Mesendoderm (in vitro differentiated cells): ENCODE measurements around the gene TRPM8.
A peak's percentile ranks its signal among the peaks of the same experiment; 100 is the strongest.
"Not testable (repeated sequence)": the region's sequence is repeated elsewhere in the genome, so short reads cannot be mapped to it uniquely, and the experiment has no call there.

Experiments
- DNase-seq: peaks from one replicate; pipeline ENCODE4 v3.0.0; 2013
- H2AK5ac ChIP-seq: 2 replicates; pipeline ENCODE4 v1.6.1; 2013; ENCODE audit warnings: low read length, inconsistent platforms
- H2BK120ac ChIP-seq: 2 replicates; pipeline ENCODE4 v1.6.1; 2013; ENCODE audit warnings: low read depth, mild to moderate bottlenecking, low read length, moderate library complexity, mixed read lengths
- H2BK15ac ChIP-seq: replicated peaks from 2 replicates; pipeline ENCODE4 v1.6.1; 2013; ENCODE audit warnings: low read depth, mild to moderate bottlenecking, moderate library complexity
- H2BK5ac ChIP-seq: 2 replicates; pipeline ENCODE4 v1.6.1; 2013; ENCODE audit warnings: low read length, inconsistent platforms
- H3K18ac ChIP-seq: 2 replicates; pipeline ENCODE4 v1.6.1; 2013; ENCODE audit warnings: mild to moderate bottlenecking, low read length, mixed read lengths
- H3K23ac ChIP-seq: one replicate; pipeline ENCODE4 v1.6.1; 2013; ENCODE audit warnings: low read length
- H3K27ac ChIP-seq: 2 replicates; pipeline ENCODE4 v1.5.1; 2013; ENCODE audit warnings: low read depth, mild to moderate bottlenecking, inconsistent platforms, low read length, moderate library complexity
- H3K27me3 ChIP-seq: 2 replicates; pipeline ENCODE4 v1.6.1; 2013; ENCODE audit warnings: low read length, control low read depth, mild to moderate bottlenecking, inconsistent platforms; ENCODE audit not compliant: insufficient read depth, poor library complexity
- H3K36me3 ChIP-seq: 2 replicates; pipeline ENCODE4 v1.6.1; 2013; ENCODE audit warnings: low read length, inconsistent platforms; ENCODE audit not compliant: control insufficient read depth, insufficient read depth
- H3K4ac ChIP-seq: one replicate; pipeline ENCODE4 v1.6.1; 2013; ENCODE audit warnings: low read depth, mild to moderate bottlenecking, low read length, moderate library complexity
- H3K4me1 ChIP-seq: 2 replicates; pipeline ENCODE4 v1.6.1; 2013; ENCODE audit warnings: low read depth, low read length, inconsistent platforms; ENCODE audit not compliant: control insufficient read depth
- H3K4me2 ChIP-seq: 2 replicates; pipeline ENCODE4 v1.6.1; 2013; ENCODE audit warnings: low read length
- H3K4me3 ChIP-seq: 2 replicates; pipeline ENCODE4 v1.5.1; 2013; ENCODE audit warnings: mild to moderate bottlenecking, low read length
- H3K56ac ChIP-seq: one replicate; pipeline ENCODE4 v1.6.1; 2013; ENCODE audit warnings: low read length
- H3K79me1 ChIP-seq: 2 replicates; pipeline ENCODE4 v1.6.1; 2013; ENCODE audit warnings: low read length, inconsistent platforms
- H3K79me2 ChIP-seq: 2 replicates; pipeline ENCODE4 v1.6.1; 2013; ENCODE audit warnings: mild to moderate bottlenecking, low read length; ENCODE audit not compliant: control insufficient read depth, insufficient read depth
- H3K9ac ChIP-seq: 2 replicates; pipeline ENCODE4 v1.6.1; 2013; ENCODE audit warnings: low read length, inconsistent platforms
- H4K5ac ChIP-seq: one replicate; pipeline ENCODE4 v1.6.1; 2013; ENCODE audit warnings: low read length
- H4K8ac ChIP-seq: one replicate; pipeline ENCODE4 v1.6.1; 2013; ENCODE audit warnings: low read depth, mild to moderate bottlenecking, control low read depth, low read length, moderate library complexity
- WGBS: extraction: QIAGEN DNeasy Blood & Tissue Kit; methylation state at CpG from one replicate; pipeline ENCODE4 v1.1.7; 2013; ENCODE audit warnings: low lambda C conversion rate, missing lambda C conversion rate; ENCODE audit not compliant: insufficient coverage; ENCODE audit errors: extremely low coverage; 5-methylcytosine and 5-hydroxymethylcytosine counted together

The TRPM8 gene

GRCh38 chr2:233968556-233968955 is 51.4 kb downstream of the TRPM8 start:
- H3K4ac ChIP-seq = no peak overlapping the region
- H4K5ac ChIP-seq = no peak overlapping the region
- no peaks in the 10 kb centered on the region for H3K27me3 ChIP-seq
- no peak overlapping the region for H2BK15ac ChIP-seq
- no peak overlapping the region for H2BK5ac ChIP-seq
- H2AK5ac ChIP-seq = no peak overlapping the region
- no peak overlapping the region for H2BK120ac ChIP-seq
- H3K79me1 ChIP-seq = no peaks in the 10 kb centered on the region
- no peak overlapping the region for H3K4me3 ChIP-seq
- no peaks in the 10 kb centered on the region for H3K79me2 ChIP-seq
- no peak for DNase-seq
- H4K8ac ChIP-seq = no peak overlapping the region
- H3K23ac ChIP-seq = no peak overlapping the region
- no peaks in the 10 kb centered on the region for H3K4me1 ChIP-seq
- no peak overlapping the region for H3K9ac ChIP-seq
- no peak overlapping the region for H3K4me2 ChIP-seq
- no peak overlapping the region for H3K27ac ChIP-seq
- no peak overlapping the region for H3K18ac ChIP-seq
- no peaks in the 10 kb centered on the region for H3K36me3 ChIP-seq
- no CpG with 5 or more reads among the region's 4 CpGs for WGBS
- no peak overlapping the region for H3K56ac ChIP-seq

- not testable (repeated sequence) for H3K4me1 ChIP-seq
Observed at GRCh38 chr2:233972460-233972859, 55.3 kb downstream of the TRPM8 start.

GRCh38 chr2:233972941-233973575 is 55.9 kb downstream of the TRPM8 start:
- Histone ChIP-seq H3K79me2 (no peaks in the 10 kb centered on the region), H3K4me1 (peaks cover 1% of the 10 kb centered on the region), H2BK5ac (no peak overlapping the region), H2BK15ac (no peak overlapping the region), H3K4me2 (no peak overlapping the region), H3K23ac (no peak overlapping the region), H3K27ac (no peak overlapping the region), H3K4me3 (no peak overlapping the region), H3K9ac (no peak overlapping the region), H2AK5ac (no peak overlapping the region), H4K5ac (no peak overlapping the region), H3K36me3 (no peaks in the 10 kb centered on the region), H3K4ac (no peak overlapping the region), H3K56ac (no peak overlapping the region), H3K27me3 (no peaks in the 10 kb centered on the region), H4K8ac (no peak overlapping the region), H3K18ac (no peak overlapping the region), H3K79me1 (no peaks in the 10 kb centered on the region), H2BK120ac (no peak overlapping the region)
- no CpG with 5 or more reads among the region's 13 CpGs for WGBS
- DNase-seq = no peak

More at GRCh38 chr2:233972460-233972859, 55.3 kb downstream of the TRPM8 start:
- H3K79me1 ChIP-seq, H3K79me2 ChIP-seq, H3K36me3 ChIP-seq, H3K56ac ChIP-seq, H3K27ac ChIP-seq, DNase-seq, H2BK15ac ChIP-seq, H2AK5ac ChIP-seq, H4K8ac ChIP-seq, H4K5ac ChIP-seq, H3K4ac ChIP-seq, H3K27me3 ChIP-seq, H2BK5ac ChIP-seq, H3K18ac ChIP-seq, H3K9ac ChIP-seq, H3K4me2 ChIP-seq, H2BK120ac ChIP-seq, H3K4me3 ChIP-seq, H3K23ac ChIP-seq: not testable (repeated sequence)
- no CpG with 5 or more reads among the region's 29 CpGs for WGBS

- Histone ChIP-seq H4K5ac (no peak overlapping the region), H3K4me1 (peaks cover 1% of the 10 kb centered on the region), H3K9ac (no peak overlapping the region), H4K8ac (no peak overlapping the region), H3K4me2 (no peak overlapping the region), H3K56ac (no peak overlapping the region), H2BK120ac (no peak overlapping the region), H3K79me2 (no peaks in the 10 kb centered on the region), H2BK15ac (no peak overlapping the region), H3K4ac (no peak overlapping the region), H3K79me1 (no peaks in the 10 kb centered on the region), H2BK5ac (no peak overlapping the region), H3K4me3 (no peak overlapping the region), H3K36me3 (no peaks in the 10 kb centered on the region), H3K27me3 (no peaks in the 10 kb centered on the region), H3K18ac (no peak overlapping the region), H2AK5ac (no peak overlapping the region), H3K27ac (no peak overlapping the region), H3K23ac (no peak overlapping the region)
- WGBS = no CpG with 5 or more reads among the region's 6 CpGs
- peak; percentile 11 for DNase-seq
Observed at GRCh38 chr2:233973786-233974185, 56.6 kb downstream of the TRPM8 start.

- H3K79me2 ChIP-seq = no peaks in the 10 kb centered on the region
- H4K5ac ChIP-seq = no peak overlapping the region
- H3K79me1 ChIP-seq = no peaks in the 10 kb centered on the region
- no peak overlapping the region for H2AK5ac ChIP-seq
- peak overlapping the region; percentile 22 for H3K27ac ChIP-seq
- no peak overlapping the region for H3K4ac ChIP-seq
- no peak overlapping the region for H2BK15ac ChIP-seq
- peak; percentile 90 for DNase-seq
- peak overlapping the region; percentile 15 for H3K56ac ChIP-seq
- no CpG with 5 or more reads among the region's 4 CpGs for WGBS
- no peak overlapping the region for H3K4me2 ChIP-seq
- no peaks in the 10 kb centered on the region for H3K27me3 ChIP-seq
- no peak overlapping the region for H4K8ac ChIP-seq
- H2BK120ac ChIP-seq = no peak overlapping the region
- H3K23ac ChIP-seq = no peak overlapping the region
- H3K36me3 ChIP-seq = no peaks in the 10 kb centered on the region
- no peak overlapping the region for H3K9ac ChIP-seq
- H3K4me1 ChIP-seq = peaks cover 1% of the 10 kb centered on the region
- H2BK5ac ChIP-seq = no peak overlapping the region
- no peak overlapping the region for H3K18ac ChIP-seq
- H3K4me3 ChIP-seq = no peak overlapping the region
Observed at GRCh38 chr2:233974530-233975071, 57.4 kb downstream of the TRPM8 start.

- Histone ChIP-seq H3K4ac (no peak overlapping the region), H3K4me1 (peaks cover 1% of the 10 kb centered on the region), H3K9ac (no peak overlapping the region), H3K27ac (no peak overlapping the region), H3K4me2 (no peak overlapping the region), H2BK120ac (no peak overlapping the region), H2BK15ac (no peak overlapping the region), H3K79me1 (no peaks in the 10 kb centered on the region), H4K5ac (no peak overlapping the region), H3K27me3 (no peaks in the 10 kb centered on the region), H3K4me3 (no peak overlapping the region), H2AK5ac (no peak overlapping the region), H2BK5ac (no peak overlapping the region), H3K56ac (no peak overlapping the region), H3K36me3 (no peaks in the 10 kb centered on the region), H4K8ac (no peak overlapping the region), H3K18ac (no peak overlapping the region), H3K79me2 (no peaks in the 10 kb centered on the region), H3K23ac (no peak overlapping the region)
- DNase-seq = no peak
- WGBS = no CpG with 5 or more reads among the region's 5 CpGs
Observed at GRCh38 chr2:233976087-233976486, 58.9 kb downstream of the TRPM8 start.
